Measurements from ENCODE around the gene TUBGCP6.

TUBGCP6 gene

GRCh38 chr22:50253046-50253915, 8.5 kb upstream of the TUBGCP6 start:
- DNase-seq (ENCODE audit: low read depth) = no peak
- H3K4me3 ChIP-seq (ENCODE audit: low read depth, low read length) = no peak overlapping the region

- H3K4me3 ChIP-seq (ENCODE audit: low read depth, low read length) = no peak overlapping the region
- no peak for DNase-seq (ENCODE audit: low read depth)
Observed at GRCh38 chr22:50252082-50253045, 7.5 kb upstream of the TUBGCP6 start.

- peak overlapping the region; percentile 81 for H3K4me3 ChIP-seq (ENCODE audit: low read depth, low read length)
- no peak for DNase-seq (ENCODE audit: low read depth)
Observed at GRCh38 chr22:50251477-50252081, 6.8 kb upstream of the TUBGCP6 start.

- peak within 1 kb of the TSS; percentile 81 for H3K4me3 ChIP-seq (ENCODE audit: low read depth, low read length)
- no peak for DNase-seq (ENCODE audit: low read depth)
Observed at GRCh38 chr22:50250555-50251476, 6.0 kb upstream of the TUBGCP6 start, which contains the start of gene HDAC10. Gene HDAC10, minus strand, starts transcription at chr22:50251265. Its CDS starts 233 bp downstream, at chr22:50251032.

- no peak for DNase-seq (ENCODE audit: low read depth)
- peak overlapping the region; percentile 81 for H3K4me3 ChIP-seq (ENCODE audit: low read depth, low read length)
Observed at GRCh38 chr22:50250249-50250554, 5.4 kb upstream of the TUBGCP6 start.

- DNase-seq (ENCODE audit: low read depth) = no peak
- peak overlapping the region; percentile 81 for H3K4me3 ChIP-seq (ENCODE audit: low read depth, low read length)
Observed at GRCh38 chr22:50249341-50250248, 4.8 kb upstream of the TUBGCP6 start.

GRCh38 chr22:50248196-50249081, 3.6 kb upstream of the TUBGCP6 start:
- H3K4me3 ChIP-seq (ENCODE audit: low read depth, low read length) = no peak overlapping the region

GRCh38 chr22:50247748-50248147, 2.9 kb upstream of the TUBGCP6 start:
- DNase-seq (ENCODE audit: low read depth) = no peak
- no peak overlapping the region for H3K4me3 ChIP-seq (ENCODE audit: low read depth, low read length)

More at GRCh38 chr22:50248196-50249081, 3.6 kb upstream of the TUBGCP6 start:
- DNase-seq (ENCODE audit: low read depth) = no peak

- H3K4me3 ChIP-seq (ENCODE audit: low read depth, low read length) = no peak overlapping the region
Observed at GRCh38 chr22:50246242-50247175, 1.7 kb upstream of the TUBGCP6 start.

GRCh38 chr22:50245214-50246072, 620 bp upstream of the TUBGCP6 start:
- no peak for DNase-seq (ENCODE audit: low read depth)
- peak overlapping the region; percentile 98 for H3K4me3 ChIP-seq (ENCODE audit: low read depth, low read length)

More at GRCh38 chr22:50246242-50247175, 1.7 kb upstream of the TUBGCP6 start:
- no peak for DNase-seq (ENCODE audit: low read depth)

GRCh38 chr22:50243685-50244419, 971 bp downstream of the TUBGCP6 start:
- DNase-seq (ENCODE audit: low read depth) = no peak
- peak overlapping the region; percentile 98 for H3K4me3 ChIP-seq (ENCODE audit: low read depth, low read length)

GRCh38 chr22:50242406-50242949, 2.3 kb downstream of the TUBGCP6 start:
- H3K4me3 ChIP-seq (ENCODE audit: low read depth, low read length) = peak overlapping the region; percentile 98
- no peak for DNase-seq (ENCODE audit: low read depth)

- no peak overlapping the region for H3K4me3 ChIP-seq (ENCODE audit: low read depth, low read length)
- no peak for DNase-seq (ENCODE audit: low read depth)
Observed at GRCh38 chr22:50238755-50239154, 6.1 kb downstream of the TUBGCP6 start.
